Measurements from ENCODE around the gene SPATA33. TPM values are rescaled to one million over a fixed set of nuclear protein-coding genes. Genes with fewer than 3 reads are reported as not detected.
A peak's percentile ranks its signal among the peaks of the same experiment; 100 is the strongest.

SPATA33 gene
- total RNA-seq, 1 donor from 2014 or later: 12.3 TPM

GRCh38 chr16:89615596-89616090, 42.0 kb upstream of the SPATA33 start:
- Histone ChIP-seq H3K79me2 (ENCODE audit: insufficient read depth, low read length) (no peaks in the 10 kb centered on the region), H3K27me3 (ENCODE audit: insufficient read depth, low read length) (no peaks in the 10 kb centered on the region), H3K36me3 (ENCODE audit: insufficient read depth, low read length) (no peaks in the 10 kb centered on the region), H3K4me1 (ENCODE audit: insufficient read depth, low read length) (no peaks in the 10 kb centered on the region), H3K9me3 (ENCODE audit: insufficient read depth, low read depth, low read length) (no peaks in the 10 kb centered on the region), H2AFZ (ENCODE audit: low read depth, low read length) (no peak overlapping the region), H3K27ac (ENCODE audit: low read depth, low read length) (no peak overlapping the region), H3K4me3 (ENCODE audit: insufficient read depth, low read depth, low read length) (no peak overlapping the region), H4K20me1 (ENCODE audit: insufficient read depth, low read length) (no peaks in the 10 kb centered on the region), H3K9ac (ENCODE audit: low read length) (no peak overlapping the region), H3K4me2 (ENCODE audit: low read length) (no peak overlapping the region)
- Mint-ChIP-seq H3K27me3 (ENCODE audit: low read depth, unreplicated experiment) (peaks cover 12% of the 10 kb centered on the region), H3K36me3 (ENCODE audit: low read depth, unreplicated experiment) (no peaks in the 10 kb centered on the region), H3K27ac (ENCODE audit: unreplicated experiment) (no peak overlapping the region), H3K9me3 (ENCODE audit: unreplicated experiment) (no peaks in the 10 kb centered on the region), H3K4me3 (ENCODE audit: unreplicated experiment) (no peak overlapping the region), H3K4me1 (ENCODE audit: low read depth, unreplicated experiment) (peaks cover 4% of the 10 kb centered on the region)
- no peak for FAIRE-seq
- no peak for DNase-seq (ENCODE audit: low read depth)
- TF ChIP-seq EZH2 (IDR thresholded peaks at IDR 0.05; ENCODE audit: insufficient read depth, low read length): no peak
- TF ChIP-seq, protein P1, sequence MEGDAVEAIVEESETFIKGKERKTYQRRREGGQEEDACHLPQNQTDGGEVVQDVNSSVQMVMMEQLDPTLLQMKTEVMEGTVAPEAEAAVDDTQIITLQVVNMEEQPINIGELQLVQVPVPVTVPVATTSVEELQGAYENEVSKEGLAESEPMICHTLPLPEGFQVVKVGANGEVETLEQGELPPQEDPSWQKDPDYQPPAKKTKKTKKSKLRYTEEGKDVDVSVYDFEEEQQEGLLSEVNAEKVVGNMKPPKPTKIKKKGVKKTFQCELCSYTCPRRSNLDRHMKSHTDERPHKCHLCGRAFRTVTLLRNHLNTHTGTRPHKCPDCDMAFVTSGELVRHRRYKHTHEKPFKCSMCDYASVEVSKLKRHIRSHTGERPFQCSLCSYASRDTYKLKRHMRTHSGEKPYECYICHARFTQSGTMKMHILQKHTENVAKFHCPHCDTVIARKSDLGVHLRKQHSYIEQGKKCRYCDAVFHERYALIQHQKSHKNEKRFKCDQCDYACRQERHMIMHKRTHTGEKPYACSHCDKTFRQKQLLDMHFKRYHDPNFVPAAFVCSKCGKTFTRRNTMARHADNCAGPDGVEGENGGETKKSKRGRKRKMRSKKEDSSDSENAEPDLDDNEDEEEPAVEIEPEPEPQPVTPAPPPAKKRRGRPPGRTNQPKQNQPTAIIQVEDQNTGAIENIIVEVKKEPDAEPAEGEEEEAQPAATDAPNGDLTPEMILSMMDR (IDR thresholded peaks at IDR 0.05; ENCODE audit: insufficient read depth, low read depth, low read length): peak; percentile 26

DNA sequence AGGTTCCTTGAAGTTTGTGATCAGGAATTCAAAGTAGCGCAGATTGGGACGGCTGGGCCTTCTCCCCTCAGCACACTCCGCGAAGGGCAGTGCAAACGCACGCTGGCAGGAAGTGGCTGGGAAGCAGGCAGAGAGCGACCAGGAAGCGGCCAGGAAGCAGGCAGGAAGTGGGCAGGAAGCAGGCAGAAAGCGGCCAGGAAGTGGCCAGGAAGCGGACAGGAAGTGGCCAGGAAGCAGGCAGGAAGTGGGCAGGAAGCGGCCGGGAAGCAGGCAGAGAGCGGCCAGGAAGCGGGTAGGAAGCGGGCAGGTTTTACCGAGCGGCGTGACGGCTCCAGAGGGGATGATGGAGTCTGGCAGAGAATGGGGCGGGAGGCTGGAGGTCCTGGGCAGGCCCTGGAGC, 41.0 kb upstream of the SPATA33 start:
- H3K4me1 Mint-ChIP-seq (ENCODE audit: low read depth, unreplicated experiment): peaks cover 4% of the 10 kb centered on the region
- Histone ChIP-seq H3K27ac (ENCODE audit: low read depth, low read length) (no peak overlapping the region), H2AFZ (ENCODE audit: low read depth, low read length) (no peak overlapping the region), H3K79me2 (ENCODE audit: insufficient read depth, low read length) (no peaks in the 10 kb centered on the region), H3K4me2 (ENCODE audit: low read length) (no peak overlapping the region), H3K9me3 (ENCODE audit: insufficient read depth, low read depth, low read length) (no peaks in the 10 kb centered on the region), H4K20me1 (ENCODE audit: insufficient read depth, low read length) (no peaks in the 10 kb centered on the region), H3K4me3 (ENCODE audit: insufficient read depth, low read depth, low read length) (no peak overlapping the region), H3K4me1 (ENCODE audit: insufficient read depth, low read length) (no peaks in the 10 kb centered on the region), H3K36me3 (ENCODE audit: insufficient read depth, low read length) (no peaks in the 10 kb centered on the region), H3K27me3 (ENCODE audit: insufficient read depth, low read length) (peaks cover 4% of the 10 kb centered on the region), H3K9ac (ENCODE audit: low read length) (no peak overlapping the region)
- H3K4me3 Mint-ChIP-seq (ENCODE audit: unreplicated experiment): no peak overlapping the region
- FAIRE-seq (no peak), DNase-seq (ENCODE audit: low read depth) (no peak)
- H3K9me3 Mint-ChIP-seq (ENCODE audit: unreplicated experiment): no peaks in the 10 kb centered on the region
- no peaks in the 10 kb centered on the region for H3K36me3 Mint-ChIP-seq (ENCODE audit: low read depth, unreplicated experiment)
- no peak for TF ChIP-seq EZH2 (IDR thresholded peaks at IDR 0.05; ENCODE audit: insufficient read depth, low read length)
- TF ChIP-seq, protein P1 (IDR thresholded peaks at IDR 0.05; ENCODE audit: insufficient read depth, low read depth, low read length): no peak
- peak overlapping the region; percentile 41 for H3K27ac Mint-ChIP-seq (ENCODE audit: unreplicated experiment)
- peaks cover 17% of the 10 kb centered on the region for H3K27me3 Mint-ChIP-seq (ENCODE audit: low read depth, unreplicated experiment)

- Histone ChIP-seq H2AFZ (ENCODE audit: low read depth, low read length) (no peak overlapping the region), H3K9ac (ENCODE audit: low read length) (no peak overlapping the region), H3K36me3 (ENCODE audit: insufficient read depth, low read length) (no peaks in the 10 kb centered on the region), H3K4me3 (ENCODE audit: insufficient read depth, low read depth, low read length) (no peak overlapping the region), H3K27ac (ENCODE audit: low read depth, low read length) (no peak overlapping the region), H4K20me1 (ENCODE audit: insufficient read depth, low read length) (no peaks in the 10 kb centered on the region), H3K4me2 (ENCODE audit: low read length) (no peak overlapping the region), H3K79me2 (ENCODE audit: insufficient read depth, low read length) (no peaks in the 10 kb centered on the region), H3K9me3 (ENCODE audit: insufficient read depth, low read depth, low read length) (no peaks in the 10 kb centered on the region), H3K4me1 (ENCODE audit: insufficient read depth, low read length) (no peaks in the 10 kb centered on the region), H3K27me3 (ENCODE audit: insufficient read depth, low read length) (peaks cover 7% of the 10 kb centered on the region)
- no peak overlapping the region for H3K4me3 Mint-ChIP-seq (ENCODE audit: unreplicated experiment)
- H3K9me3 Mint-ChIP-seq (ENCODE audit: unreplicated experiment): no peaks in the 10 kb centered on the region
- H3K36me3 Mint-ChIP-seq (ENCODE audit: low read depth, unreplicated experiment): no peaks in the 10 kb centered on the region
- no peak for FAIRE-seq
- peak overlapping the region; percentile 41 for H3K27ac Mint-ChIP-seq (ENCODE audit: unreplicated experiment)
- no peak for DNase-seq (ENCODE audit: low read depth)
- peaks cover 21% of the 10 kb centered on the region for H3K27me3 Mint-ChIP-seq (ENCODE audit: low read depth, unreplicated experiment)
- TF ChIP-seq, protein P1 (IDR thresholded peaks at IDR 0.05; ENCODE audit: insufficient read depth, low read depth, low read length): no peak
- no peak for TF ChIP-seq EZH2 (IDR thresholded peaks at IDR 0.05; ENCODE audit: insufficient read depth, low read length)
- peaks cover 4% of the 10 kb centered on the region for H3K4me1 Mint-ChIP-seq (ENCODE audit: low read depth, unreplicated experiment)
These were observed 40.6 kb upstream of the SPATA33 start for GRCh38 chr16:89617036-89617435.

Data from astrocyte (in vitro differentiated cells and primary cell).